Body of pancreas (tissue), 4 donors: ENCODE data around the gene RWDD1. TPM values are rescaled to one million over a fixed set of nuclear protein-coding genes. Genes with fewer than 3 reads are reported as not detected.
A peak's percentile ranks its signal among the peaks of the same experiment; 100 is the strongest.

Experiments
- ATAC-seq: fragments of 150-250 bp; one replicate; pipeline ENCODE4 v1.9.1; 2016
- DNase-seq, 4 donors: peaks; one replicate each; pipeline ENCODE4 v3.0.0-alpha.2; 2019
- H3K27ac ChIP-seq, 4 donors: fragments of 200-600 bp; sonication (generic); 1 replicate in 3 of 4; 2 replicates in 1 of 4; pipeline versions ENCODE4 v1.5.1 to v1.6.1; 2016 to 2019; ENCODE audit warnings: mild to moderate bottlenecking in 1 of 4, mixed read lengths in 1 of 4, moderate library complexity in 1 of 4
- H3K27me3 ChIP-seq, 2 donors: fragments of 200-600 bp; sonication (generic); one replicate each; pipeline ENCODE4 v1.6.0; 2016; ENCODE audit warnings: mild to moderate bottlenecking in 1 of 2
- H3K36me3 ChIP-seq, 2 donors: fragments of 200-600 bp; sonication (generic); replicated peaks in 1 of 2; 2 replicates each; pipeline ENCODE4 v1.5.1; 2016; ENCODE audit warnings: low read depth in 2 of 2; ENCODE audit not compliant: insufficient read depth in 1 of 2
- H3K4me1 ChIP-seq: fragments of 200-600 bp; sonication (generic); one replicate; pipeline ENCODE4 v1.6.0; 2016
- H3K4me3 ChIP-seq, 2 donors: fragments of 200-600 bp; sonication (generic); 1 replicate in 1 of 2; 2 replicates in 1 of 2; pipeline ENCODE4 v1.5.1; 2016 to 2019
- H3K9me3 ChIP-seq, 3 donors: fragments of 200-600 bp; sonication (generic); 1 replicate in 2 of 3; 2 replicates in 1 of 3; pipeline ENCODE4 v1.5.1; 2016
- CTCF ChIP-seq, 7 experiments: fragments of 450-650 bp in 4 of 7; fragments of 200-600 bp in 3 of 7; sonication (generic) in 3 of 7; IDR thresholded peaks; one replicate each; pipeline ENCODE4 v1.5.1; 2016 to 2019; ENCODE audit warnings: antibody characterized with exemption in 7 of 7
- POLR2A ChIP-seq, 3 donors: fragments of 450-650 bp; IDR thresholded peaks; one replicate each; pipeline ENCODE4 v1.6.1; 2016; ENCODE audit warnings: antibody characterized with exemption in 3 of 3, mild to moderate bottlenecking in 2 of 3
- WGBS, 2 donors: methylation state at CpG; one replicate each; pipeline ENCODE4 v1.1.5; 2017; 5-methylcytosine and 5-hydroxymethylcytosine counted together
- intact Hi-C: fragments of 100-400 bp; cut with DNase I; formaldehyde crosslinking; loops from one replicate; pipeline ENCODE4 v1.15.1; 2023
- total RNA-seq, 2 donors: library from RNA; depleted of rRNA; stranded (reverse); fragments of >200 nt; gene quantifications; one replicate each; pipeline ENCODE4 v1.1.0, GENCODE V29; 2016

RWDD1 gene
- total RNA-seq, 2 donors from 2014 or later = 21.4 to 28.0 TPM

- Histone ChIP-seq H3K27ac (no peak overlapping the region), H3K9me3 (no peaks in the 10 kb centered on the region), H3K4me3 (no peak overlapping the region), H3K4me1 (peaks cover 24% of the 10 kb centered on the region), H3K27me3 (no peaks in the 10 kb centered on the region), H3K36me3 (no peaks in the 10 kb centered on the region)
- 89 to 97% methylated on average over 2 of the region's 2 CpGs for WGBS, 2 donors
- DNase-seq (no peak), ATAC-seq (no peak)
- no peak for TF ChIP-seq POLR2A (IDR thresholded peaks at IDR 0.05)
- intact Hi-C loops = no loop called here
Measured at GRCh38 chr6:116575227-116575626, 3.9 kb downstream of the RWDD1 start.

- Histone ChIP-seq H3K36me3 (no peaks in the 10 kb centered on the region), H3K4me3 (no peak overlapping the region), H3K4me1 (peaks cover 22% of the 10 kb centered on the region), H3K27me3 (no peaks in the 10 kb centered on the region), H3K27ac (no peak overlapping the region), H3K9me3 (no peaks in the 10 kb centered on the region)
- DNase-seq (no peak), ATAC-seq (no peak)
- TF ChIP-seq POLR2A (IDR thresholded peaks at IDR 0.05) = no peak
- no peak for TF ChIP-seq CTCF (IDR thresholded peaks at IDR 0.05)
- intact Hi-C loops = no loop called here
- 75 to 81% methylated on average over 5 of the region's 5 CpGs for WGBS, 2 donors
Measured at GRCh38 chr6:116577486-116577885, 6.2 kb downstream of the RWDD1 start.

- H3K27me3 ChIP-seq = no peaks in the 10 kb centered on the region
- no peak for ATAC-seq
- no peak for DNase-seq
- TF ChIP-seq CTCF (IDR thresholded peaks at IDR 0.05) (no peak), POLR2A (IDR thresholded peaks at IDR 0.05) (no peak)
- peaks cover 14% of the 10 kb centered on the region for H3K4me1 ChIP-seq
- no peak overlapping the region for H3K4me3 ChIP-seq
- intact Hi-C loops = no loop called here
- H3K9me3 ChIP-seq = no peaks in the 10 kb centered on the region
- H3K27ac ChIP-seq = no peak overlapping the region
- no peaks in the 10 kb centered on the region for H3K36me3 ChIP-seq
Measured at GRCh38 chr6:116578335-116578734, 7.0 kb downstream of the RWDD1 start.

- H3K4me1 ChIP-seq = peaks cover 10% of the 10 kb centered on the region
- 67 to 80% methylated on average over 1 of the region's 1 CpG for WGBS, 2 donors
- no peaks in the 10 kb centered on the region for H3K9me3 ChIP-seq
- intact Hi-C loops = no loop called here
- H3K27me3 ChIP-seq = no peaks in the 10 kb centered on the region
- H3K27ac ChIP-seq = no peak overlapping the region
- DNase-seq (no peak), ATAC-seq (peak; percentile 56)
- TF ChIP-seq CTCF (IDR thresholded peaks at IDR 0.05) (no peak), POLR2A (IDR thresholded peaks at IDR 0.05) (no peak)
- peaks cover 0 to under 1% of the 10 kb centered on the region in 2 donors for H3K36me3 ChIP-seq
- no peak overlapping the region for H3K4me3 ChIP-seq
Measured at GRCh38 chr6:116579143-116579542, 7.8 kb downstream of the RWDD1 start.

GRCh38 chr6:116580198-116580597, 8.9 kb downstream of the RWDD1 start:
- Histone ChIP-seq H3K4me3 (no peak overlapping the region), H3K36me3 (peaks cover 0 to 8% of the 10 kb centered on the region in 2 donors), H3K27ac (no peak overlapping the region), H3K4me1 (peaks cover 10% of the 10 kb centered on the region), H3K27me3 (no peaks in the 10 kb centered on the region), H3K9me3 (no peaks in the 10 kb centered on the region)
- intact Hi-C loops = no loop called here
- 74 to 82% methylated on average over 2 of the region's 2 CpGs for WGBS, 2 donors
- no peak for ATAC-seq
- no peak for TF ChIP-seq CTCF (IDR thresholded peaks at IDR 0.05)
- no peak for TF ChIP-seq POLR2A (IDR thresholded peaks at IDR 0.05)
- DNase-seq = no peak
